ENCODE data around the gene LHFPL6. TPM values are rescaled to one million over a fixed set of nuclear protein-coding genes. Genes with fewer than 3 reads are reported as not detected.

The LHFPL6 gene
- total and polyA plus RNA-seq, 2 experiments from 2014 or later, result 12.1 to 14.1 TPM

- no peak for DNase-seq (ENCODE audit: low spot score)
- no peak for TF ChIP-seq EZH2 (IDR thresholded peaks at IDR 0.05; ENCODE audit: borderline replicate concordance)
- TF ChIP-seq EZH2phosphoT487 (IDR thresholded peaks at IDR 0.05; ENCODE audit: low read depth, severe bottlenecking, unreplicated experiment), result no peak
- TF ChIP-seq CTCF (IDR thresholded peaks at IDR 0.05; ENCODE audit: poor library complexity), result no peak
- Histone ChIP-seq H3K4me2 (no peak overlapping the region), H3K27me3 (no peaks in the 10 kb centered on the region), H4K20me1 (ENCODE audit: insufficient read depth, poor library complexity, severe bottlenecking) (no peaks in the 10 kb centered on the region), H3K4me3 (no peak overlapping the region), H3K9me3 (ENCODE audit: low read depth) (no peaks in the 10 kb centered on the region), H3K9me2 (replicated peaks; ENCODE audit: insufficient read depth) (no peaks in the 10 kb centered on the region), H3K4me1 (ENCODE audit: insufficient read depth) (no peaks in the 10 kb centered on the region), H3K27ac (no peak overlapping the region), H3K79me2 (no peaks in the 10 kb centered on the region), H2AFZ (no peak overlapping the region), H3K36me3 (replicated peaks; ENCODE audit: insufficient read depth, low read depth) (no peaks in the 10 kb centered on the region)
- 95% methylated on average over 4 of the region's 4 CpGs for WGBS (ENCODE audit: low lambda C conversion rate, missing lambda C conversion rate)
These were observed 80.7 kb downstream of the LHFPL6 start for GRCh38 chr13:39522329-39522728.

- no peak for DNase-seq (ENCODE audit: low spot score)
- no peaks in the 10 kb centered on the region for H4K20me1 ChIP-seq (ENCODE audit: insufficient read depth, poor library complexity, severe bottlenecking)
- H3K9me2 ChIP-seq (replicated peaks; ENCODE audit: insufficient read depth), result no peaks in the 10 kb centered on the region
- no peaks in the 10 kb centered on the region for H3K4me1 ChIP-seq (ENCODE audit: insufficient read depth)
- no peak overlapping the region for H3K4me3 ChIP-seq
- no peaks in the 10 kb centered on the region for H3K27me3 ChIP-seq
- no peak overlapping the region for H3K4me2 ChIP-seq
- TF ChIP-seq EZH2phosphoT487 (IDR thresholded peaks at IDR 0.05; ENCODE audit: low read depth, severe bottlenecking, unreplicated experiment), result no peak
- TF ChIP-seq EZH2 (IDR thresholded peaks at IDR 0.05; ENCODE audit: borderline replicate concordance), result no peak
- TF ChIP-seq CTCF (IDR thresholded peaks at IDR 0.05; ENCODE audit: poor library complexity), result no peak
- H3K27ac ChIP-seq, result no peak overlapping the region
- H3K79me2 ChIP-seq, result no peaks in the 10 kb centered on the region
- H2AFZ ChIP-seq, result no peak overlapping the region
- no peaks in the 10 kb centered on the region for H3K9me3 ChIP-seq (ENCODE audit: low read depth)
- 84% methylated on average over 4 of the region's 4 CpGs for WGBS (ENCODE audit: low lambda C conversion rate, missing lambda C conversion rate)
- no peaks in the 10 kb centered on the region for H3K36me3 ChIP-seq (replicated peaks; ENCODE audit: insufficient read depth, low read depth)
These were observed 81.3 kb downstream of the LHFPL6 start for GRCh38 chr13:39521701-39522100.

- H3K9me2 ChIP-seq (replicated peaks; ENCODE audit: insufficient read depth), result no peaks in the 10 kb centered on the region
- no peaks in the 10 kb centered on the region for H4K20me1 ChIP-seq (ENCODE audit: insufficient read depth, poor library complexity, severe bottlenecking)
- 67% methylated on average over 6 of the region's 6 CpGs for WGBS (ENCODE audit: low lambda C conversion rate, missing lambda C conversion rate)
- no peak overlapping the region for H2AFZ ChIP-seq
- no peak overlapping the region for H3K4me2 ChIP-seq
- H3K79me2 ChIP-seq, result no peaks in the 10 kb centered on the region
- no peak overlapping the region for H3K4me3 ChIP-seq
- no peak overlapping the region for H3K27ac ChIP-seq
- TF ChIP-seq CTCF (IDR thresholded peaks at IDR 0.05; ENCODE audit: poor library complexity), result no peak
- TF ChIP-seq EZH2 (IDR thresholded peaks at IDR 0.05; ENCODE audit: borderline replicate concordance), result no peak
- no peak for TF ChIP-seq EZH2phosphoT487 (IDR thresholded peaks at IDR 0.05; ENCODE audit: low read depth, severe bottlenecking, unreplicated experiment)
- no peaks in the 10 kb centered on the region for H3K36me3 ChIP-seq (replicated peaks; ENCODE audit: insufficient read depth, low read depth)
- no peaks in the 10 kb centered on the region for H3K27me3 ChIP-seq
- no peak for DNase-seq (ENCODE audit: low spot score)
- H3K4me1 ChIP-seq (ENCODE audit: insufficient read depth), result no peaks in the 10 kb centered on the region
- no peaks in the 10 kb centered on the region for H3K9me3 ChIP-seq (ENCODE audit: low read depth)
These were observed 86.9 kb downstream of the LHFPL6 start for GRCh38 chr13:39516096-39516495.

GRCh38 chr13:39515224-39515714 is 87.7 kb downstream of the LHFPL6 start:
- Histone ChIP-seq H3K79me2 (no peaks in the 10 kb centered on the region), H3K27me3 (no peaks in the 10 kb centered on the region), H3K4me3 (no peak overlapping the region), H3K4me2 (no peak overlapping the region), H3K27ac (no peak overlapping the region), H2AFZ (no peak overlapping the region), H3K36me3 (replicated peaks; ENCODE audit: insufficient read depth, low read depth) (no peaks in the 10 kb centered on the region), H3K4me1 (ENCODE audit: insufficient read depth) (no peaks in the 10 kb centered on the region), H4K20me1 (ENCODE audit: insufficient read depth, poor library complexity, severe bottlenecking) (no peaks in the 10 kb centered on the region), H3K9me3 (ENCODE audit: low read depth) (no peaks in the 10 kb centered on the region), H3K9me2 (replicated peaks; ENCODE audit: insufficient read depth) (no peaks in the 10 kb centered on the region)
- TF ChIP-seq EZH2 (IDR thresholded peaks at IDR 0.05; ENCODE audit: borderline replicate concordance) (no peak), EZH2phosphoT487 (IDR thresholded peaks at IDR 0.05; ENCODE audit: low read depth, severe bottlenecking, unreplicated experiment) (no peak), CTCF (IDR thresholded peaks at IDR 0.05; ENCODE audit: poor library complexity) (no peak)
- DNase-seq (ENCODE audit: low spot score), result no peak
- WGBS (ENCODE audit: low lambda C conversion rate, missing lambda C conversion rate), result 56% methylated on average over 7 of the region's 7 CpGs

All from hepatocyte (in vitro differentiated cells).